GM12878 (cell line): ENCODE measurements around the gene ALDH1A3. TPM values are rescaled to one million over a fixed set of nuclear protein-coding genes. Genes with fewer than 3 reads are reported as not detected.

Source experiments
- BCL3 ChIP-seq: IDR thresholded peaks from 2 replicates; pipeline ENCODE4 v1.6.1; 2011; ENCODE audit warnings: borderline replicate concordance, low read depth, mild to moderate bottlenecking, moderate library complexity, low read length; ENCODE audit not compliant: insufficient read depth, poor library complexity, severe bottlenecking
- ELK1 ChIP-seq: IDR thresholded peaks from 2 replicates; pipeline ENCODE4 v1.6.1; 2012; ENCODE audit warnings: low read depth, low read length, improper control_type of control experiment
- FOXK2 ChIP-seq: fragments of 450-650 bp; IDR thresholded peaks from 2 replicates; pipeline ENCODE4 v1.6.1; 2017; ENCODE audit warnings: mild to moderate bottlenecking, moderate library complexity
- GABPA ChIP-seq: IDR thresholded peaks from 2 replicates; pipeline ENCODE4 v1.6.1; 2014; ENCODE audit warnings: antibody characterized with exemption, low read depth, mild to moderate bottlenecking, inconsistent platforms
- GATAD2B ChIP-seq: fragments of 450-650 bp; conservative IDR thresholded peaks from 2 replicates; pipeline ENCODE4 v1.6.1; 2017; ENCODE audit warnings: low read depth, mild to moderate bottlenecking, moderate library complexity
- HDAC2 ChIP-seq: fragments of 200-600 bp; sonication (generic); IDR thresholded peaks from 2 replicates; pipeline ENCODE4 v1.6.1; 2017
- HSF1 ChIP-seq: fragments of 150-350 bp; IDR thresholded peaks from 2 replicates; pipeline ENCODE4 v1.6.1; 2014; ENCODE audit warnings: mild to moderate bottlenecking, low read depth, low read length
- IKZF1 ChIP-seq: fragments of 450-650 bp; conservative IDR thresholded peaks from 2 replicates; pipeline ENCODE4 v1.6.1; 2017; ENCODE audit warnings: antibody characterized with exemption, mild to moderate bottlenecking
- MLLT1 ChIP-seq: fragments of 450-650 bp; IDR thresholded peaks from 2 replicates; pipeline ENCODE4 v1.6.1; 2016; ENCODE audit warnings: mild to moderate bottlenecking
- NR2F1 ChIP-seq: fragments of 450-650 bp; conservative IDR thresholded peaks from 2 replicates; pipeline ENCODE4 v1.6.1; 2017; ENCODE audit warnings: mild to moderate bottlenecking
- PAX8 ChIP-seq: fragments of 450-650 bp; IDR thresholded peaks from 2 replicates; pipeline ENCODE4 v1.6.1; 2017; ENCODE audit warnings: mild to moderate bottlenecking, moderate library complexity
- SIN3A ChIP-seq: IDR thresholded peaks from 2 replicates; pipeline ENCODE4 v1.6.1; 2012; ENCODE audit warnings: low read depth, low read length, improper control_type of control experiment
- SRF ChIP-seq, 2 experiments: IDR thresholded peaks; 2 replicates each; pipeline ENCODE4 v1.6.1; 2011; ENCODE audit warnings: low read depth in 2 of 2, low read length in 2 of 2, mild to moderate bottlenecking in 1 of 2, moderate library complexity in 1 of 2
- STAT1 ChIP-seq: fragments of 450-650 bp; conservative IDR thresholded peaks from 2 replicates; pipeline ENCODE4 v1.6.1; 2014; ENCODE audit warnings: antibody characterized with exemption, mild to moderate bottlenecking
- TAF1 ChIP-seq: IDR thresholded peaks from 2 replicates; pipeline ENCODE4 v1.6.1; 2011; ENCODE audit warnings: mild to moderate bottlenecking, low read depth, low read length, borderline replicate concordance
- TCF12 ChIP-seq: IDR thresholded peaks from 2 replicates; pipeline ENCODE4 v1.6.1; 2011; ENCODE audit warnings: low read depth, mild to moderate bottlenecking, low read length
- USF2 ChIP-seq: IDR thresholded peaks from 2 replicates; pipeline ENCODE4 v1.6.1; 2011; ENCODE audit warnings: low read depth, low read length, improper control_type of control experiment, borderline replicate concordance
- YBX1 ChIP-seq: fragments of 450-650 bp; IDR thresholded peaks from 2 replicates; pipeline ENCODE4 v1.6.1; 2016; ENCODE audit warnings: antibody characterized with exemption
- ZBED1 ChIP-seq: IDR thresholded peaks from 2 replicates; pipeline ENCODE4 v1.6.1; 2016; ENCODE audit warnings: borderline replicate concordance
- ZBTB11 ChIP-seq: fragments of 450-650 bp; formaldehyde crosslinking; IDR thresholded peaks from 2 replicates; pipeline ENCODE4 v1.5.0; 2022; ENCODE audit warnings: mild to moderate bottlenecking, missing genetic modification characterization
- ZZZ3 ChIP-seq: IDR thresholded peaks from 2 replicates; pipeline ENCODE4 v1.6.1; 2011; ENCODE audit warnings: low read depth; ENCODE audit not compliant: control insufficient read depth, insufficient read length
- polyA plus RNA-seq, 11 experiments: library from polyadenylated mRNA; depleted of rRNA in 4 of 11; unstranded in 6 of 11; stranded (reverse) in 5 of 11; fragments of >200 nt; fragmentation: Nextera tagmentation in 4 of 11; fragmentation: Illumina TruSeq in 1 of 11; extraction: Ambion mirVana in 4 of 11; extraction: Trizol in 1 of 11; gene quantifications; 1 replicate in 1 of 11; 2 replicates in 10 of 11; pipeline versions ENCODE4 v1.2.1 to v1.2.3, GENCODE V29; 2011 to 2016; ENCODE audit warnings: inconsistent platforms in 2 of 11, missing spikeins in 2 of 11, low read depth in 1 of 11
- total RNA-seq, 4 experiments: library from RNA; depleted of rRNA in 3 of 4; stranded (reverse); fragments of >200 nt in 3 of 4; fragmentation: Illumina TruSeq in 1 of 4; extraction: Trizol in 1 of 4; gene quantifications; 2 replicates each; pipeline versions ENCODE4 v1.2.1 to v1.2.3, GENCODE V29; 2013 to 2021

Gene ALDH1A3
- total and polyA plus RNA-seq, 10 of the 15 experiments (the other 5 are each of a cell fraction or from before 2014, with no cell fraction given): 0.06 to 0.69 (median 0.18) TPM

- TF ChIP-seq ZBTB11 (CRISPR knock-in tag) (no peak), GABPA (no peak), STAT1 (no peak), SIN3A (no peak), PAX8 (peak; percentile 53; the same call in 1 of the 2 replicates), IKZF1 (no peak), ZZZ3 (no peak), YBX1 (no peak), TAF1 (no peak), FOXK2 (no peak), ZBED1 (no peak), HDAC2 (no peak), HSF1 (no peak), TCF12 (no peak), SRF (IDR thresholded peaks at IDR 0.05; ENCODE audit: low read depth in 2 of 2, low read length in 2 of 2) (no peak), ELK1 (no peak), MLLT1 (no peak), USF2 (no peak), BCL3 (no peak), GATAD2B (no peak), NR2F1 (no peak)
Measured at GRCh38 chr15:100948430-100948762, 68.8 kb downstream of the ALDH1A3 start (continued).
